Measurements from ENCODE around the gene CDH20.

DNA sequence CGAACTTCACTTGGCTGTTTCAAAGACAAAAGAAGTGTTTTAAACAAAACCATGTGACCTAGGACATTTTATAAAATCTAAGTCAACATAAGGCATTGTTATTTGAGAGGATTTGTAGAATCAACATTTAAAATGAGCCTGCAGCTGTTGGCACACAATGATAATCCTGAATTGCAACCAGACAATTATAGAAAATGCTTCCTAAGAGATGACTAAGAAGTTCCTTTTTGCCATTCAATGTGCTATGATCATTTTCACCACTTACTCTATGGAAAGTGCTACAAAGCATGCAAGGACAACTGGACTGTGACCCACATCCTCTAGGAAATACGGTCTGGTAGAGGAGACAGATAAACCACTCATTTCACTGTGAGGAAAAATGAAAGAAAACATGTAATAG, 246.4 kb downstream of the CDH20 start:
- TF ChIP-seq CTCF (conservative IDR thresholded peaks at IDR 0.05; ENCODE audit: low read length) (no peak), EZH2phosphoT487 (IDR thresholded peaks at IDR 0.05; ENCODE audit: borderline replicate concordance, low read depth, low read length) (no peak)
